Measurements from ENCODE around the gene MFSD6.

Gene MFSD6

DNA sequence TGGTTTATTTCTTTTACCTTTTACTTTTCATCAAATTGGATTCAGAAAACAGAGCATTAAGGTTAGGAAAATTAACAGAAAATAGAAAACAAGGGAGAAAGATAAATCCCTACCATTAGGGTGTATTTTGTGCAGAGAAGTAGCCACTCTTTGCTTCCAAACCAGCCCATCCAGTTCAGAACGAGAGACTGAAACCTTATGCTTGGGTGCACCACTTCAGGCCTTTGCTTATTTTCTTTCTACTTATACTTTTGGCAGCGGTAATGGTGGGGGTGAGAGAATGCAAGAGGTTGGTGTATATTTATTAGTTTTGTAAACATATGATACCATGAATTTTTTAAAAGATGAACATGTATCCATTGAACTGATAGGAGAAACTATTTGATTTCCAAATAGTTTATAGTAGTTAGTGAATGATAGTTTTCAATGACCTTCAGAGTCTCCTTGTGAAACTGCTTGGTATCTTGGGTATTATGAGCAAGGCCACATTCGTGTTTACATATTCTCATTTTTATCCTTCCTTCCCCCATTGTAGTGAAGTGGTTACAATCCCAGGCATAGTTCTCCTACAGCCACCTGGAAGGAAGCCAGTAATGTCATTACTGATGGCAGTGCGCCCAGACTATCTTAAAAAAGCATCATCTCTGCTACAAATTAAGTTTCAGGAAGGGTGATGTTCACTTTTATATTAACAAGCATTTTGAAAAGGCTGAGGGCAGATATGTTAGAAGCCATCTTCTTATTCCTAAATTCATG lies 60.8 kb downstream of the MFSD6 start (continued):
- TF ChIP-seq, protein P1, sequence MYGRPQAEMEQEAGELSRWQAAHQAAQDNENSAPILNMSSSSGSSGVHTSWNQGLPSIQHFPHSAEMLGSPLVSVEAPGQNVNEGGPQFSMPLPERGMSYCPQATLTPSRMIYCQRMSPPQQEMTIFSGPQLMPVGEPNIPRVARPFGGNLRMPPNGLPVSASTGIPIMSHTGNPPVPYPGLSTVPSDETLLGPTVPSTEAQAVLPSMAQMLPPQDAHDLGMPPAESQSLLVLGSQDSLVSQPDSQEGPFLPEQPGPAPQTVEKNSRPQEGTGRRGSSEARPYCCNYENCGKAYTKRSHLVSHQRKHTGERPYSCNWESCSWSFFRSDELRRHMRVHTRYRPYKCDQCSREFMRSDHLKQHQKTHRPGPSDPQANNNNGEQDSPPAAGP (tag by site-specific recombination; IDR thresholded peaks at IDR 0.05), result no peak
- no peak for TF ChIP-seq ZFP41 (tag by site-specific recombination; IDR thresholded peaks at IDR 0.05; ENCODE audit: borderline replicate concordance)
- no peak for TF ChIP-seq ZNF184 (tag by site-specific recombination; IDR thresholded peaks at IDR 0.05)
- TF ChIP-seq ZNF157 (tag by site-specific recombination; IDR thresholded peaks at IDR 0.05), result no peak
- 0 out of 2 replicates have a peak, but pooled peaks have one; percentile 26 for TF ChIP-seq BCL11B (tag by site-specific recombination; IDR thresholded peaks at IDR 0.05; ENCODE audit: low read depth)
- no peak for TF ChIP-seq ZNF146 (tag by site-specific recombination; IDR thresholded peaks at IDR 0.05)
- no peak for TF ChIP-seq ZNF561 (tag by site-specific recombination; IDR thresholded peaks at IDR 0.05; ENCODE audit: borderline replicate concordance)
- peak; percentile 28; the same call in 1 of the 2 replicates for TF ChIP-seq OSR2 (tag by site-specific recombination; IDR thresholded peaks at IDR 0.05)
- TF ChIP-seq ZNF629 (tag by site-specific recombination; IDR thresholded peaks at IDR 0.05), result 0 out of 2 replicates have a peak, but pooled peaks have one; percentile 33
- TF ChIP-seq, protein P2, sequence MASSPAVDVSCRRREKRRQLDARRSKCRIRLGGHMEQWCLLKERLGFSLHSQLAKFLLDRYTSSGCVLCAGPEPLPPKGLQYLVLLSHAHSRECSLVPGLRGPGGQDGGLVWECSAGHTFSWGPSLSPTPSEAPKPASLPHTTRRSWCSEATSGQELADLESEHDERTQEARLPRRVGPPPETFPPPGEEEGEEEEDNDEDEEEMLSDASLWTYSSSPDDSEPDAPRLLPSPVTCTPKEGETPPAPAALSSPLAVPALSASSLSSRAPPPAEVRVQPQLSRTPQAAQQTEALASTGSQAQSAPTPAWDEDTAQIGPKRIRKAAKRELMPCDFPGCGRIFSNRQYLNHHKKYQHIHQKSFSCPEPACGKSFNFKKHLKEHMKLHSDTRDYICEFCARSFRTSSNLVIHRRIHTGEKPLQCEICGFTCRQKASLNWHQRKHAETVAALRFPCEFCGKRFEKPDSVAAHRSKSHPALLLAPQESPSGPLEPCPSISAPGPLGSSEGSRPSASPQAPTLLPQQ (tag by site-specific recombination; IDR thresholded peaks at IDR 0.05), result no peak
- TF ChIP-seq, protein P3, sequence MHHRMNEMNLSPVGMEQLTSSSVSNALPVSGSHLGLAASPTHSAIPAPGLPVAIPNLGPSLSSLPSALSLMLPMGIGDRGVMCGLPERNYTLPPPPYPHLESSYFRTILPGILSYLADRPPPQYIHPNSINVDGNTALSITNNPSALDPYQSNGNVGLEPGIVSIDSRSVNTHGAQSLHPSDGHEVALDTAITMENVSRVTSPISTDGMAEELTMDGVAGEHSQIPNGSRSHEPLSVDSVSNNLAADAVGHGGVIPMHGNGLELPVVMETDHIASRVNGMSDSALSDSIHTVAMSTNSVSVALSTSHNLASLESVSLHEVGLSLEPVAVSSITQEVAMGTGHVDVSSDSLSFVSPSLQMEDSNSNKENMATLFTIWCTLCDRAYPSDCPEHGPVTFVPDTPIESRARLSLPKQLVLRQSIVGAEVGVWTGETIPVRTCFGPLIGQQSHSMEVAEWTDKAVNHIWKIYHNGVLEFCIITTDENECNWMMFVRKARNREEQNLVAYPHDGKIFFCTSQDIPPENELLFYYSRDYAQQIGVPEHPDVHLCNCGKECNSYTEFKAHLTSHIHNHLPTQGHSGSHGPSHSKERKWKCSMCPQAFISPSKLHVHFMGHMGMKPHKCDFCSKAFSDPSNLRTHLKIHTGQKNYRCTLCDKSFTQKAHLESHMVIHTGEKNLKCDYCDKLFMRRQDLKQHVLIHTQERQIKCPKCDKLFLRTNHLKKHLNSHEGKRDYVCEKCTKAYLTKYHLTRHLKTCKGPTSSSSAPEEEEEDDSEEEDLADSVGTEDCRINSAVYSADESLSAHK (tag by site-specific recombination; IDR thresholded peaks at IDR 0.05), result peak; percentile 73
- no peak for TF ChIP-seq ZNF701 (tag by site-specific recombination; IDR thresholded peaks at IDR 0.05)
- TF ChIP-seq ZNF366 (tag by site-specific recombination; conservative IDR thresholded peaks at IDR 0.05), result peak; percentile 90
- TF ChIP-seq ZBTB7A (tag by site-specific recombination; IDR thresholded peaks at IDR 0.05; ENCODE audit: low read depth), result no peak
- TF ChIP-seq ZSCAN30 (tag by site-specific recombination; IDR thresholded peaks at IDR 0.05), result 0 out of 2 replicates have a peak, but pooled peaks have one; percentile 25
- TF ChIP-seq ZEB2 (tag by site-specific recombination; IDR thresholded peaks at IDR 0.05), result peak; percentile 46
- peak; percentile 38; the same call in 1 of the 2 replicates for TF ChIP-seq ZNF549 (tag by site-specific recombination; IDR thresholded peaks at IDR 0.05)
- no peak for TF ChIP-seq ZNF202 (tag by site-specific recombination; IDR thresholded peaks at IDR 0.05; ENCODE audit: borderline replicate concordance)
- no peak for TF ChIP-seq ZNF510 (tag by site-specific recombination; IDR thresholded peaks at IDR 0.05; ENCODE audit: insufficient replicate concordance)
- no peak for TF ChIP-seq ZNF155 (tag by site-specific recombination; IDR thresholded peaks at IDR 0.05)
- no peak for TF ChIP-seq ZNF530 (tag by site-specific recombination; IDR thresholded peaks at IDR 0.05; ENCODE audit: low read depth)
- no peak for TF ChIP-seq ZNF221 (tag by site-specific recombination; IDR thresholded peaks at IDR 0.05; ENCODE audit: borderline replicate concordance)

DNA sequence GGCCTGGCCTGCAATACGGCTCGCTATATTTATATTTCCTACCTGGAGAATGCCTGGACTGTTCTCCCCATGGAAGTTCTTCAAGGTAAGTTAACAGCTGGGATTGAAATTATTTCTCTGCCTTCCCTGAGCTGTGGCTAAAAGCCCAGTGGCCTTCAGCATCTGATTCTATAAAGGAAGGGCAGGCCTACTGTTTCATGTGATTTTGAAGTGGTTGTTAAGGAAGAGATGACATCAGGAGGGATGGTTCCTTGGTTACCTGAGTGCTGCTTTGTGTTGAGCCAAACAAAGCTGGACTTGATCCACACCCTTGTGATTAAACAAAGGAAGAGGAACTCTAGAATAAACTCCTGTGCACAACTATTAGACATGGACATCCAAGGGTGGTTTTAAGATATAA lies 61.6 kb downstream of the MFSD6 start:
- TF ChIP-seq ZNF785 (tag by site-specific recombination; IDR thresholded peaks at IDR 0.05) (no peak), KLF1 (tag by site-specific recombination; IDR thresholded peaks at IDR 0.05) (peak; percentile 61), IKZF3 (tag by site-specific recombination; IDR thresholded peaks at IDR 0.05) (0 out of 2 replicates have a peak, but pooled peaks have one; percentile 7), RBAK (tag by site-specific recombination; IDR thresholded peaks at IDR 0.05) (no peak), ZNF621 (tag by site-specific recombination; IDR thresholded peaks at IDR 0.05) (no peak), OSR2 (tag by site-specific recombination; IDR thresholded peaks at IDR 0.05) (peak; percentile 61), KLF9 (tag by site-specific recombination; IDR thresholded peaks at IDR 0.05; ENCODE audit: low read depth) (no peak)
- Histone ChIP-seq H3K36me3 (ENCODE audit: control insufficient read depth in 2 of 2, insufficient read depth in 1 of 2, low read length in 2 of 2) (no peaks in the 10 kb centered on the region), H3K27ac (ENCODE audit: extremely low read depth, low read depth, low read length) (peak overlapping the region; percentile 49; the same call in 1 of the 2 replicates), H3K9me3 (ENCODE audit: control insufficient read depth, insufficient read depth, low read depth, low read length) (no peaks in the 10 kb centered on the region), H3K4me3 (ENCODE audit: low read depth, low read length) (no peak overlapping the region), H3K4me1 (ENCODE audit: control insufficient read depth, insufficient read depth, low read length) (peaks cover 34% of the 10 kb centered on the region)
- CTCF ChIA-PET, result interaction anchor here (1.0 kb wide), 1 partner anchor 60 kb away, joined by 3 read pairs; no protein-coding TSS in a partner anchor
- POLR2A ChIA-PET, result no interaction called here
